ENCODE results near the gene FAF1.

The FAF1 gene

DNA sequence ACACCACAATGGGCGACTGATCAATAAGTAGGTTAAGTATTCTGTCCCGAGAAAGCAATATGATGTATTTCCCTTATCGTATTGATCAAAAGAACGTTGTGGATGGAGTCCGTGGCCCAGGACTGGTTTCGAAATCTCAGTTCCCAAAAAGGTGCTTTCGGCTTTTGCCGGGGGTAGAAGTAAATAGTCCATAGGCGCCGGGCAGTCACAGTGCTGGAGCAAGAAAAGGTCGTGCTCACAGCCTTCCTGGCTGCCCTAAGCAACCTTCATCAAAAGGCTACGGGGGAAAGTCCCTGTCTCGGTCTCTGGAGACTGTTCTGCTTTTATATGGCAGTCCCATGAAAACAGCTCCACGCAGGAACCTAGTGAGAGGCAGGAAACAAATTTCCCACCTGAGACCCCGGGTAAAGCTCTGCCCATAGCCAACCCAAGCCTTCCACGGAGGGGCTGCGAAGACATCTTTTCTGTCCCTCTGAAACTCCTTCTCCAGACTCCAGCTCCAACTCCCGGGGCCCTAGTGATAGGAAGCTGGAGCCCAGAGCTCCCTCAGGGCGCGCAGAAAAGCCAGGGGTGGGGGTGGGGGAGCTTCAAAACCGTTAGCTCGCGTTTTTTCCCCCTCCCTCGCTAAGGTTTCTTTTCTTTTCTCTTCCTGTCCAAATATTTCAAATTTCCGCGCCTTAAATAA lies 17.0 kb upstream of the FAF1 start:
- Histone ChIP-seq H3K36me3 (ENCODE audit: low read length) (peaks cover 37% of the 10 kb centered on the region), H2AFZ (ENCODE audit: low read depth, low read length, severe bottlenecking) (peak overlapping the region; percentile 96), H3K9ac (ENCODE audit: low read length) (peak overlapping the region; percentile 99), H4K20me1 (ENCODE audit: low read depth, low read length) (peaks cover 3% of the 10 kb centered on the region; the same call in 1 of the 2 replicates), H3K4me3 (ENCODE audit: insufficient read depth, low read length, poor library complexity, severe bottlenecking) (peak overlapping the region; percentile 83), H3F3A (ENCODE audit: insufficient read depth) (peaks cover 68% of the 10 kb centered on the region), H3K27ac (ENCODE audit: low read depth, low read length) (peak overlapping the region; percentile 81), H3K9me3 (ENCODE audit: insufficient read depth, low read length) (no peaks in the 10 kb centered on the region), H3K9me2 (replicated peaks; ENCODE audit: insufficient read depth, low read length) (no peaks in the 10 kb centered on the region), H3K27me3 (ENCODE audit: low read length) (no peaks in the 10 kb centered on the region), H3K4me2 (ENCODE audit: low read depth, low read length, poor library complexity, severe bottlenecking) (peak overlapping the region; percentile 92), H3K79me2 (ENCODE audit: insufficient read depth, low read length) (peaks cover 64% of the 10 kb centered on the region)
- TF ChIP-seq EZH2phosphoT487 (conservative IDR thresholded peaks at IDR 0.05; ENCODE audit: low read length) = no peak
- TF ChIP-seq, protein P1, sequence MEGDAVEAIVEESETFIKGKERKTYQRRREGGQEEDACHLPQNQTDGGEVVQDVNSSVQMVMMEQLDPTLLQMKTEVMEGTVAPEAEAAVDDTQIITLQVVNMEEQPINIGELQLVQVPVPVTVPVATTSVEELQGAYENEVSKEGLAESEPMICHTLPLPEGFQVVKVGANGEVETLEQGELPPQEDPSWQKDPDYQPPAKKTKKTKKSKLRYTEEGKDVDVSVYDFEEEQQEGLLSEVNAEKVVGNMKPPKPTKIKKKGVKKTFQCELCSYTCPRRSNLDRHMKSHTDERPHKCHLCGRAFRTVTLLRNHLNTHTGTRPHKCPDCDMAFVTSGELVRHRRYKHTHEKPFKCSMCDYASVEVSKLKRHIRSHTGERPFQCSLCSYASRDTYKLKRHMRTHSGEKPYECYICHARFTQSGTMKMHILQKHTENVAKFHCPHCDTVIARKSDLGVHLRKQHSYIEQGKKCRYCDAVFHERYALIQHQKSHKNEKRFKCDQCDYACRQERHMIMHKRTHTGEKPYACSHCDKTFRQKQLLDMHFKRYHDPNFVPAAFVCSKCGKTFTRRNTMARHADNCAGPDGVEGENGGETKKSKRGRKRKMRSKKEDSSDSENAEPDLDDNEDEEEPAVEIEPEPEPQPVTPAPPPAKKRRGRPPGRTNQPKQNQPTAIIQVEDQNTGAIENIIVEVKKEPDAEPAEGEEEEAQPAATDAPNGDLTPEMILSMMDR (IDR thresholded peaks at IDR 0.05; ENCODE audit: insufficient read depth, low read length, poor library complexity, severe bottlenecking) = no peak

DNA sequence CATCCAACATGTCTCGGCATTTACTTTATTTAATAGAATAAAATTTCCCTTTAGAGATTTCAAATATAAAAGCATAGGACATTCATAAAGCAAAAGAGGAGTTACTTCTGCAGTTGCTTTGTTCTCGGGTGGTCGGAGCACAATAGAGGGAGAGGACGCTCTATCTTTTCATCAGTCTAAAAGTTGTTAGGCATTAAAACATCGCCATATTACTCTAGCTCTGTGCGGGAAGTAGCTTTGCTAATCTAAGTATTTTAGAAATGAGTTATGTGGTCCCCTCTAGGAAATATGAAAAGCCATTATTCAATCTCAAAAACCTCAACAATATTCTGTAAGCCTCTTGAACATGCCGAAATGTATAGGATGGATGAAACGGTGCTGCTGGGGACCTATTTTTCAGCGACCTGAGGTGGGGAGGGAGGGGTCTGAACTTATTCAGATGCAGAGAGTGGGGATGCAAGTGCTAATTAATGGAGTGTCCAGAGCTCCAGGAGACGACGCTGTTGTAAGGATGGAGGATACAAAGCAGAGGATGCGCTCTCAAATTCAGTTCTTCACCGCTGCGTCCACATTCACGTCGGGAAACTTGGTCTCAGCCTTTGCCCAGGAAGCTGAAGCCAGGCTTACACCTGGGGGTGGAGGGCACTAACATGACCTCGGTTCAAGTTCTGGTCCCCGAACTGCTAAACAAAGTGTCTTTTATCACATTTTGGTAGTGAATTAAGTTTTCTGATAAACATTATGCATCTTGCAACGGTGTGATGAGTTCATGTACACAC lies 16.2 kb upstream of the FAF1 start:
- TF ChIP-seq, protein P1 (IDR thresholded peaks at IDR 0.05; ENCODE audit: insufficient read depth, low read length, poor library complexity, severe bottlenecking) = no peak
- Histone ChIP-seq H4K20me1 (ENCODE audit: low read depth, low read length) (peaks cover 8% of the 10 kb centered on the region; the same call in 1 of the 2 replicates), H3F3A (ENCODE audit: insufficient read depth) (peaks cover 62% of the 10 kb centered on the region), H3K36me3 (ENCODE audit: low read length) (peaks cover 45% of the 10 kb centered on the region), H3K4me2 (ENCODE audit: low read depth, low read length, poor library complexity, severe bottlenecking) (peak overlapping the region; percentile 92), H3K9me3 (ENCODE audit: insufficient read depth, low read length) (no peaks in the 10 kb centered on the region), H3K9me2 (replicated peaks; ENCODE audit: insufficient read depth, low read length) (no peaks in the 10 kb centered on the region), H3K79me2 (ENCODE audit: insufficient read depth, low read length) (peaks cover 65% of the 10 kb centered on the region), H3K9ac (ENCODE audit: low read length) (peak overlapping the region; percentile 99), H3K27ac (ENCODE audit: low read depth, low read length) (peak overlapping the region; percentile 81), H3K4me3 (ENCODE audit: insufficient read depth, low read length, poor library complexity, severe bottlenecking) (peak overlapping the region; percentile 83), H3K27me3 (ENCODE audit: low read length) (no peaks in the 10 kb centered on the region), H2AFZ (ENCODE audit: low read depth, low read length, severe bottlenecking) (peak overlapping the region; percentile 96)

DNA sequence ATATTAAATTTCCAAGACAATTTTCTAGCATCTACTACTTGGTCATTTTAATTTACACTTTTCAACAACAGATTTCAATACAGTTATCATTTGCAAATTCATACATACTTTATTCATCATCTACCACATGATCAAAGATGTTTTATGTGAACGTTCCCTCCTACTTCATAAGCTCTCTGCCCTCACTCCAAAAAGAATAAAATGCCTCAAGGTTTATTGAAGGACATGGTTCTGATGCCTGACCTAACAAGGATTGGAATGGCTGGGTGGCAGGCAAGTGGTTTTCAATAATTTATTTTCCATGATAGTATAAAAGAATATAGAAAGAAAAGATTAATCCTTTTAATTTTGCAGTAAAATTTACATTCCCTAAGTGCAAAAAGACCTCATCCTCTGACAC lies 15.4 kb upstream of the FAF1 start:
- peak overlapping the region; percentile 92 for H3K4me2 ChIP-seq (ENCODE audit: low read depth, low read length, poor library complexity, severe bottlenecking)
- no peaks in the 10 kb centered on the region for H3K27me3 ChIP-seq (ENCODE audit: low read length)
- H3K27ac ChIP-seq (ENCODE audit: low read depth, low read length) = peak overlapping the region; percentile 81; the same call in 1 of the 2 replicates
- peaks cover 49% of the 10 kb centered on the region for H3K36me3 ChIP-seq (ENCODE audit: low read length)
- no peak overlapping the region for H3K4me3 ChIP-seq (ENCODE audit: insufficient read depth, low read length, poor library complexity, severe bottlenecking)
- H3K9me2 ChIP-seq (replicated peaks; ENCODE audit: insufficient read depth, low read length) = no peaks in the 10 kb centered on the region
- H3F3A ChIP-seq (ENCODE audit: insufficient read depth) = peaks cover 62% of the 10 kb centered on the region
- H3K79me2 ChIP-seq (ENCODE audit: insufficient read depth, low read length) = peaks cover 70% of the 10 kb centered on the region
- no peaks in the 10 kb centered on the region for H3K9me3 ChIP-seq (ENCODE audit: insufficient read depth, low read length)
- H2AFZ ChIP-seq (ENCODE audit: low read depth, low read length, severe bottlenecking) = no peak overlapping the region
- TF ChIP-seq, protein P1 (IDR thresholded peaks at IDR 0.05; ENCODE audit: insufficient read depth, low read length, poor library complexity, severe bottlenecking) = no peak
- no peak for TF ChIP-seq EZH2phosphoT487 (conservative IDR thresholded peaks at IDR 0.05; ENCODE audit: low read length)
- peaks cover 12% of the 10 kb centered on the region for H4K20me1 ChIP-seq (ENCODE audit: low read depth, low read length)
- H3K9ac ChIP-seq (ENCODE audit: low read length) = peak overlapping the region; percentile 99; the same call in 1 of the 2 replicates
